ENCODE data around the gene CEP41. TPM values are rescaled to one million over a fixed set of nuclear protein-coding genes. Genes with fewer than 3 reads are reported as not detected.

The CEP41 gene
- total and polyA plus RNA-seq, 2 experiments from 2014 or later = 17.4 to 25.0 TPM

DNA sequence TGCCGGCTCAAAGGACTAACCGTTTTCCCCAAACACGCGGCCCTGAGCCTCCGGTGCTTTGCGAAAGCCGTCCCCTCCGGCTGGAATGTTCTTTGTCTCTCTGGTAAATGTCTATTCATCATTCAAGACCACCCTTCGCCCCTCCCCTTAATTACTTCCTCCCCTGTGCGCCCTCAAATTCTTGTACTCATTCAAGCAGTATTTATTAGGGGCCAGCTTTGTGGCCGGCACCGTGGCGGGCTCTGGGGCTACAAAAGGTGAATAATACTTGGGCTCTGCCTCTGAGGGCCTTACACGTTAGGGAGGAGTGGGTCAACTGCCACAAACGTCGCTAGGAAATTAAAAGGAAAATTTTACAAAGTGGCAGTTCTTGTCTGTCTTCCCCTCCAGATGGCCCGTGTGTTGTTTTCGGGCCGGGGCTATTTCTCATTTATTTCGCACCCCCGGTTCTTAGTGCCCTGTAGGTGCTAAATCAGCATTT is 49.5 kb upstream of the CEP41 start:
- Mint-ChIP-seq H3K9me3 (peaks cover 18% of the 10 kb centered on the region), H3K27me3 (ENCODE audit: insufficient read depth, low read depth, poor library complexity) (peaks cover 20% of the 10 kb centered on the region), H3K4me3 (peak overlapping the region; percentile 81), H3K4me1 (peaks cover 53% of the 10 kb centered on the region), H3K27ac (peak overlapping the region; percentile 94), H3K36me3 (ENCODE audit: low read depth) (peaks cover 41% of the 10 kb centered on the region)
- Histone ChIP-seq H3F3A (replicated peaks; ENCODE audit: low read depth) (peaks cover 3% of the 10 kb centered on the region; the same call in 1 of the 2 replicates), H3K36me3 (ENCODE audit: insufficient read depth) (0 out of 2 replicates have a peak, but pooled peaks cover 3% of the 10 kb centered on the region), H3K4me1 (ENCODE audit: insufficient read depth) (peaks cover 42% of the 10 kb centered on the region), H3K4me3 (peak overlapping the region; percentile 58), H3K4me2 (peak overlapping the region; percentile 80), H3K79me2 (replicated peaks; ENCODE audit: insufficient read depth) (peaks cover 80% of the 10 kb centered on the region), H3K27me3 (ENCODE audit: insufficient read depth) (peaks cover 10% of the 10 kb centered on the region), H3K9me2 (ENCODE audit: insufficient read depth) (peaks cover 3% of the 10 kb centered on the region; the same call in 1 of the 2 replicates), H4K20me1 (replicated peaks; ENCODE audit: insufficient read depth) (peaks cover 10% of the 10 kb centered on the region), H2AFZ (no peak overlapping the region; the same call in 1 of the 2 replicates), H3K27ac (ENCODE audit: low read depth) (peak overlapping the region; percentile 85)
- TF ChIP-seq POLR2AphosphoS5 (IDR thresholded peaks at IDR 0.05; ENCODE audit: low read depth) = peak; percentile 56; the same call in 1 of the 2 replicates
- TF ChIP-seq, protein P1, sequence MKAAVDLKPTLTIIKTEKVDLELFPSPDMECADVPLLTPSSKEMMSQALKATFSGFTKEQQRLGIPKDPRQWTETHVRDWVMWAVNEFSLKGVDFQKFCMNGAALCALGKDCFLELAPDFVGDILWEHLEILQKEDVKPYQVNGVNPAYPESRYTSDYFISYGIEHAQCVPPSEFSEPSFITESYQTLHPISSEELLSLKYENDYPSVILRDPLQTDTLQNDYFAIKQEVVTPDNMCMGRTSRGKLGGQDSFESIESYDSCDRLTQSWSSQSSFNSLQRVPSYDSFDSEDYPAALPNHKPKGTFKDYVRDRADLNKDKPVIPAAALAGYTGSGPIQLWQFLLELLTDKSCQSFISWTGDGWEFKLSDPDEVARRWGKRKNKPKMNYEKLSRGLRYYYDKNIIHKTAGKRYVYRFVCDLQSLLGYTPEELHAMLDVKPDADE (IDR thresholded peaks at IDR 0.05) = no peak
- ATAC-seq (peak; percentile 1; the same call in 2 of the 3 replicates), DNase-seq (ENCODE audit: low spot score) (peak; percentile 88)

DNA sequence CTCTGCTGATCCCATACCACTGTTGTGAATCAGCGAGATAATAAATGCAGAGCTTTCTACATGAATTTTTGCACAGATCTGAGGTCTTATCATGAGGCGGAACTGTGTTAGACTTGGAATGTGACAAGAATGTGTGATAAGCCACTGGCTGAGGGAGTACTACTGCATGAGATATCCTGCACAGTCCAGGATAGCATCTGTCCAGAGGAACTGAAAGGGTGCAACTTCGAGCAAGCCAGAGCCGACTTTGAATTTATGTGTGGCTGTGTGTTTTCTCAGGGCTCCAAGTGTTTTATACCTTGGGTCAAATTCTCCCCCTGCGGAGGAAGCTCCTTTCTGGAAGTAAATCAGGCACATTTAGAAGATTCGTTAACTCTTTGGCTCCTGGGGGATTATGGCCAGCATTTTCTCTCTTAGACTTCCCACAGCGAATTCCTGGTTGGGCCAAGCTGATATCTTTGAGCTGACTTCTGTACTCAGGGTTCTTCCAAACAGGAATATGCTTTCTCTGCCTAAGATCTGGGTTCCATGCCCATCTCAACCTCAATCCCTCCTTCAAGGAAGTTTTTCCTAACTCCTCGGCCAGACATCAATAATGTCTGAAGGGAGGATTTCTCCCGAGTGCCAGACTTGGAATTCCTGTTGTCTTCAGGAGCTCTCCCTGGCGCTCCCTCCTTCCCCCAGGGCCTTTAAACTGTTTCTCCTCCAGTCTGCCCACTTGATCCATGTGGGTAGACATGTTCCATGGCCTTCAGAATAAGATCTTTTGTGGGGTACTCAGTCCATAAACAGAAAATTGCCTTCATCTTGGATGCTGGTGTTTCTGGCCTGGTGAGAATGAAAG is 48.5 kb upstream of the CEP41 start:
- DNase-seq (ENCODE audit: low spot score) = no peak
- Mint-ChIP-seq H3K36me3 (ENCODE audit: low read depth) (peaks cover 39% of the 10 kb centered on the region), H3K4me1 (peaks cover 49% of the 10 kb centered on the region), H3K27me3 (ENCODE audit: insufficient read depth, low read depth, poor library complexity) (peaks cover 20% of the 10 kb centered on the region), H3K9me3 (peaks cover 18% of the 10 kb centered on the region), H3K27ac (peak overlapping the region; percentile 39; the same call in 1 of the 2 replicates), H3K4me3 (peak overlapping the region; percentile 50)
- Histone ChIP-seq H3K27ac (ENCODE audit: low read depth) (peak overlapping the region; percentile 85), H2AFZ (no peak overlapping the region), H4K20me1 (replicated peaks; ENCODE audit: insufficient read depth) (peaks cover 8% of the 10 kb centered on the region; the same call in 1 of the 2 replicates), H3K4me1 (ENCODE audit: insufficient read depth) (peaks cover 39% of the 10 kb centered on the region), H3K79me2 (replicated peaks; ENCODE audit: insufficient read depth) (peaks cover 70% of the 10 kb centered on the region), H3K4me2 (peak overlapping the region; percentile 80), H3K36me3 (ENCODE audit: insufficient read depth) (0 out of 2 replicates have a peak, but pooled peaks cover 3% of the 10 kb centered on the region), H3F3A (replicated peaks; ENCODE audit: low read depth) (peaks cover 3% of the 10 kb centered on the region; the same call in 1 of the 2 replicates), H3K27me3 (ENCODE audit: insufficient read depth) (peaks cover 10% of the 10 kb centered on the region), H3K9me2 (ENCODE audit: insufficient read depth) (peaks cover 6% of the 10 kb centered on the region; the same call in 1 of the 2 replicates), H3K4me3 (peak overlapping the region; percentile 58)
- ATAC-seq = no peak
- TF ChIP-seq CREB1 (CRISPR knock-in tag; IDR thresholded peaks at IDR 0.05; ENCODE audit: low read depth) = no peak
- TF ChIP-seq, protein P2, sequence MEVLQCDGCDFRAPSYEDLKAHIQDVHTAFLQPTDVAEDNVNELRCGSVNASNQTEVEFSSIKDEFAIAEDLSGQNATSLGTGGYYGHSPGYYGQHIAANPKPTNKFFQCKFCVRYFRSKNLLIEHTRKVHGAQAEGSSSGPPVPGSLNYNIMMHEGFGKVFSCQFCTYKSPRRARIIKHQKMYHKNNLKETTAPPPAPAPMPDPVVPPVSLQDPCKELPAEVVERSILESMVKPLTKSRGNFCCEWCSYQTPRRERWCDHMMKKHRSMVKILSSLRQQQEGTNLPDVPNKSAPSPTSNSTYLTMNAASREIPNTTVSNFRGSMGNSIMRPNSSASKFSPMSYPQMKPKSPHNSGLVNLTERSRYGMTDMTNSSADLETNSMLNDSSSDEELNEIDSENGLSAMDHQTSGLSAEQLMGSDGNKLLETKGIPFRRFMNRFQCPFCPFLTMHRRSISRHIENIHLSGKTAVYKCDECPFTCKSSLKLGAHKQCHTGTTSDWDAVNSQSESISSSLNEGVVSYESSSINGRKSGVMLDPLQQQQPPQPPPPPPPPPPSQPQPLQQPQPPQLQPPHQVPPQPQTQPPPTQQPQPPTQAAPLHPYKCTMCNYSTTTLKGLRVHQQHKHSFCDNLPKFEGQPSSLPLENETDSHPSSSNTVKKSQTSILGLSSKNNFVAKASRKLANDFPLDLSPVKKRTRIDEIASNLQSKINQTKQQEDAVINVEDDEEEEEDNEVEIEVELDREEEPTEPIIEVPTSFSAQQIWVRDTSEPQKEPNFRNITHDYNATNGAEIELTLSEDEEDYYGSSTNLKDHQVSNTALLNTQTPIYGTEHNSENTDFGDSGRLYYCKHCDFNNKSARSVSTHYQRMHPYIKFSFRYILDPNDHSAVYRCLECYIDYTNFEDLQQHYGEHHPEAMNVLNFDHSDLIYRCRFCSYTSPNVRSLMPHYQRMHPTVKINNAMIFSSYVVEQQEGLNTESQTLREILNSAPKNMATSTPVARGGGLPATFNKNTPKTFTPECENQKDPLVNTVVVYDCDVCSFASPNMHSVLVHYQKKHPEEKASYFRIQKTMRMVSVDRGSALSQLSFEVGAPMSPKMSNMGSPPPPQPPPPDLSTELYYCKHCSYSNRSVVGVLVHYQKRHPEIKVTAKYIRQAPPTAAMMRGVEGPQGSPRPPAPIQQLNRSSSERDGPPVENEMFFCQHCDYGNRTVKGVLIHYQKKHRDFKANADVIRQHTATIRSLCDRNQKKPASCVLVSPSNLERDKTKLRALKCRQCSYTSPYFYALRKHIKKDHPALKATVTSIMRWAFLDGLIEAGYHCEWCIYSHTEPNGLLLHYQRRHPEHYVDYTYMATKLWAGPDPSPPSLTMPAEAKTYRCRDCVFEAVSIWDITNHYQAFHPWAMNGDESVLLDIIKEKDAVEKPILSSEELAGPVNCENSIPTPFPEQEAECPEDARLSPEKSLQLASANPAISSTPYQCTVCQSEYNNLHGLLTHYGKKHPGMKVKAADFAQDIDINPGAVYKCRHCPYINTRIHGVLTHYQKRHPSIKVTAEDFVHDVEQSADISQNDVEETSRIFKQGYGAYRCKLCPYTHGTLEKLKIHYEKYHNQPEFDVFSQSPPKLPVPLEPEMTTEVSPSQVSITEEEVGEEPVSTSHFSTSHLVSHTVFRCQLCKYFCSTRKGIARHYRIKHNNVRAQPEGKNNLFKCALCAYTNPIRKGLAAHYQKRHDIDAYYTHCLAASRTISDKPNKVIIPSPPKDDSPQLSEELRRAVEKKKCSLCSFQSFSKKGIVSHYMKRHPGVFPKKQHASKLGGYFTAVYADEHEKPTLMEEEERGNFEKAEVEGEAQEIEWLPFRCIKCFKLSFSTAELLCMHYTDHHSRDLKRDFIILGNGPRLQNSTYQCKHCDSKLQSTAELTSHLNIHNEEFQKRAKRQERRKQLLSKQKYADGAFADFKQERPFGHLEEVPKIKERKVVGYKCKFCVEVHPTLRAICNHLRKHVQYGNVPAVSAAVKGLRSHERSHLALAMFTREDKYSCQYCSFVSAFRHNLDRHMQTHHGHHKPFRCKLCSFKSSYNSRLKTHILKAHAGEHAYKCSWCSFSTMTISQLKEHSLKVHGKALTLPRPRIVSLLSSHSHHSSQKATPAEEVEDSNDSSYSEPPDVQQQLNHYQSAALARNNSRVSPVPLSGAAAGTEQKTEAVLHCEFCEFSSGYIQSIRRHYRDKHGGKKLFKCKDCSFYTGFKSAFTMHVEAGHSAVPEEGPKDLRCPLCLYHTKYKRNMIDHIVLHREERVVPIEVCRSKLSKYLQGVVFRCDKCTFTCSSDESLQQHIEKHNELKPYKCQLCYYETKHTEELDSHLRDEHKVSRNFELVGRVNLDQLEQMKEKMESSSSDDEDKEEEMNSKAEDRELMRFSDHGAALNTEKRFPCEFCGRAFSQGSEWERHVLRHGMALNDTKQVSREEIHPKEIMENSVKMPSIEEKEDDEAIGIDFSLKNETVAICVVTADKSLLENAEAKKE (CRISPR knock-in tag; IDR thresholded peaks at IDR 0.05) = no peak
- no peak for TF ChIP-seq EZH2phosphoT487 (IDR thresholded peaks at IDR 0.05; ENCODE audit: unreplicated experiment)
- TF ChIP-seq POLR2AphosphoS5 (IDR thresholded peaks at IDR 0.05; ENCODE audit: low read depth) = no peak
- TF ChIP-seq ZNF114 (CRISPR knock-in tag; IDR thresholded peaks at IDR 0.05) = no peak
- TF ChIP-seq, protein P3, sequence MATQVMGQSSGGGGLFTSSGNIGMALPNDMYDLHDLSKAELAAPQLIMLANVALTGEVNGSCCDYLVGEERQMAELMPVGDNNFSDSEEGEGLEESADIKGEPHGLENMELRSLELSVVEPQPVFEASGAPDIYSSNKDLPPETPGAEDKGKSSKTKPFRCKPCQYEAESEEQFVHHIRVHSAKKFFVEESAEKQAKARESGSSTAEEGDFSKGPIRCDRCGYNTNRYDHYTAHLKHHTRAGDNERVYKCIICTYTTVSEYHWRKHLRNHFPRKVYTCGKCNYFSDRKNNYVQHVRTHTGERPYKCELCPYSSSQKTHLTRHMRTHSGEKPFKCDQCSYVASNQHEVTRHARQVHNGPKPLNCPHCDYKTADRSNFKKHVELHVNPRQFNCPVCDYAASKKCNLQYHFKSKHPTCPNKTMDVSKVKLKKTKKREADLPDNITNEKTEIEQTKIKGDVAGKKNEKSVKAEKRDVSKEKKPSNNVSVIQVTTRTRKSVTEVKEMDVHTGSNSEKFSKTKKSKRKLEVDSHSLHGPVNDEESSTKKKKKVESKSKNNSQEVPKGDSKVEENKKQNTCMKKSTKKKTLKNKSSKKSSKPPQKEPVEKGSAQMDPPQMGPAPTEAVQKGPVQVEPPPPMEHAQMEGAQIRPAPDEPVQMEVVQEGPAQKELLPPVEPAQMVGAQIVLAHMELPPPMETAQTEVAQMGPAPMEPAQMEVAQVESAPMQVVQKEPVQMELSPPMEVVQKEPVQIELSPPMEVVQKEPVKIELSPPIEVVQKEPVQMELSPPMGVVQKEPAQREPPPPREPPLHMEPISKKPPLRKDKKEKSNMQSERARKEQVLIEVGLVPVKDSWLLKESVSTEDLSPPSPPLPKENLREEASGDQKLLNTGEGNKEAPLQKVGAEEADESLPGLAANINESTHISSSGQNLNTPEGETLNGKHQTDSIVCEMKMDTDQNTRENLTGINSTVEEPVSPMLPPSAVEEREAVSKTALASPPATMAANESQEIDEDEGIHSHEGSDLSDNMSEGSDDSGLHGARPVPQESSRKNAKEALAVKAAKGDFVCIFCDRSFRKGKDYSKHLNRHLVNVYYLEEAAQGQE (IDR thresholded peaks at IDR 0.05; ENCODE audit: unreplicated experiment) = no peak
- TF ChIP-seq ZNF331 (CRISPR knock-in tag; IDR thresholded peaks at IDR 0.05; ENCODE audit: low read depth) = no peak

Measured in GM23338 (cell line).